Measurements from ENCODE around the gene SBK2. TPM values are rescaled to one million over a fixed set of nuclear protein-coding genes. Genes with fewer than 3 reads are reported as not detected.
"Not testable (repeated sequence)": the region's sequence is repeated elsewhere in the genome, so short reads cannot be mapped to it uniquely, and the experiment has no call there.

SBK2 gene
- total RNA-seq, 1 experiment from 2014 or later, result not detected

- no peaks in the 10 kb centered on the region; the same call in 1 of the 2 replicates for H3K36me3 ChIP-seq (ENCODE audit: control insufficient read depth, insufficient read depth, low read length)
- Mint-ChIP-seq H3K4me3 (ENCODE audit: unreplicated experiment) (peak overlapping the region; percentile 85), H3K27ac (ENCODE audit: unreplicated experiment) (peak overlapping the region; percentile 46), H3K36me3 (ENCODE audit: insufficient read depth, unreplicated experiment) (peaks cover 50% of the 10 kb centered on the region), H3K4me1 (ENCODE audit: low read depth, unreplicated experiment) (peaks cover 20% of the 10 kb centered on the region), H3K27me3 (ENCODE audit: insufficient read depth, unreplicated experiment) (no peaks in the 10 kb centered on the region), H3K9me3 (ENCODE audit: unreplicated experiment) (no peaks in the 10 kb centered on the region)
- peaks cover 19% of the 10 kb centered on the region for H3K4me1 ChIP-seq
- POLR2A ChIA-PET, result no interaction called here
- intact Hi-C loops (cut with micrococcal nuclease; ENCODE audit: unreplicated experiment), result no loop called here
- no peaks in the 10 kb centered on the region for H3K27me3 ChIP-seq (replicated peaks; ENCODE audit: control insufficient read depth, insufficient read depth, low read length)
- TSS peak; percentile 28 for BruUV-seq (replicated peaks)
- TF ChIP-seq CTCF (IDR thresholded peaks at IDR 0.05; ENCODE audit: insufficient read depth in 1 of 2, low read depth in 1 of 2, low read length in 1 of 2, severe bottlenecking in 1 of 2, unreplicated experiment in 1 of 2), result no peak
- no peak for DNase-seq
- peak overlapping the region; percentile 68 for H3K4me3 ChIP-seq (ENCODE audit: low read depth, low read length)
- CTCF ChIA-PET, result no interaction called here
- H3K9me3 ChIP-seq, result no peaks in the 10 kb centered on the region
Observed at GRCh38 chr19:55578761-55579747, 42.1 kb upstream of the SBK2 start.

GRCh38 chr19:55578031-55578760, 41.3 kb upstream of the SBK2 start:
- H3K27ac Mint-ChIP-seq (ENCODE audit: unreplicated experiment), result no peak overlapping the region
- BruUV-seq (replicated peaks), result no TSS peak
- ChIA-PET POLR2A (interaction anchor here (1.2 kb wide), 1 partner anchor 21 kb away, joined by 3 read pairs; the partner anchor contains the start of gene FIZ1), CTCF (no interaction called here)
- no peak overlapping the region for H3K4me3 Mint-ChIP-seq (ENCODE audit: unreplicated experiment)
- no peak for DNase-seq
- no peaks in the 10 kb centered on the region for H3K27me3 ChIP-seq (replicated peaks; ENCODE audit: control insufficient read depth, insufficient read depth, low read length)
- H3K9me3 ChIP-seq, result no peaks in the 10 kb centered on the region
- TF ChIP-seq CTCF (IDR thresholded peaks at IDR 0.05; ENCODE audit: insufficient read depth in 1 of 2, low read depth in 1 of 2, low read length in 1 of 2, severe bottlenecking in 1 of 2, unreplicated experiment in 1 of 2), result no peak
- H3K27me3 Mint-ChIP-seq (ENCODE audit: insufficient read depth, unreplicated experiment), result no peaks in the 10 kb centered on the region
- H3K4me3 ChIP-seq (ENCODE audit: low read depth, low read length), result no peak overlapping the region
- H3K4me1 Mint-ChIP-seq (ENCODE audit: low read depth, unreplicated experiment), result peaks cover 20% of the 10 kb centered on the region
- H3K36me3 Mint-ChIP-seq (ENCODE audit: insufficient read depth, unreplicated experiment), result peaks cover 50% of the 10 kb centered on the region
- intact Hi-C loops (cut with micrococcal nuclease; ENCODE audit: unreplicated experiment), result no loop called here
- H3K36me3 ChIP-seq (ENCODE audit: control insufficient read depth, insufficient read depth, low read length), result no peaks in the 10 kb centered on the region; the same call in 1 of the 2 replicates
- no peaks in the 10 kb centered on the region for H3K9me3 Mint-ChIP-seq (ENCODE audit: unreplicated experiment)
- H3K4me1 ChIP-seq, result peaks cover 19% of the 10 kb centered on the region

DNA sequence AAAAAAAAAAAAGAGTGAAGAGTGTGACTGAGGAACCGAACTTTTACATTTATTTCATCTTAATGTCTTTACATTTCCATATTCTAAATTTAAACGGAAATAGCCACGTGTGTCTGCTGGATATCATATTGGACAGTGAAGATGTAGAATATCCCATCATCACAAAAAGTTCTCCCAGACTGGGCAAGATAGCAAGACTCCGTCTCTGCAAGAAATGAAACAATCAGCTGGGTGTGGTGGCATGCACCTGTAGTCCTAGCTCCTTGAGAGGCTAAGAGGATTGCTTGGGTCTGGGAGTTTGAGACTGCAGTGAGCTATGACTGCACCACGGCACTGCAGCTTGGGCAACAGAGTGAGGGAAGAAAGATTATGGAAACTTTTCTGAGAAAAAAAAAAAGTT, 39.8 kb upstream of the SBK2 start:
- Mint-ChIP-seq H3K27ac (ENCODE audit: unreplicated experiment) (no peak overlapping the region), H3K4me3 (ENCODE audit: unreplicated experiment) (no peak overlapping the region), H3K36me3 (ENCODE audit: insufficient read depth, unreplicated experiment) (peaks cover 46% of the 10 kb centered on the region), H3K4me1 (ENCODE audit: low read depth, unreplicated experiment) (peaks cover 14% of the 10 kb centered on the region), H3K27me3 (ENCODE audit: insufficient read depth, unreplicated experiment) (no peaks in the 10 kb centered on the region), H3K9me3 (ENCODE audit: unreplicated experiment) (no peaks in the 10 kb centered on the region)
- H3K4me3 ChIP-seq (ENCODE audit: low read depth, low read length), result no peak overlapping the region
- H3K9me3 ChIP-seq, result no peaks in the 10 kb centered on the region
- TF ChIP-seq CTCF (IDR thresholded peaks at IDR 0.05; ENCODE audit: insufficient read depth in 1 of 2, low read depth in 1 of 2, low read length in 1 of 2, severe bottlenecking in 1 of 2, unreplicated experiment in 1 of 2), result no peak
- no peak for DNase-seq
- ChIA-PET CTCF (no interaction called here), POLR2A (interaction anchor here (0.5 to 1.2 kb wide), 3 partner anchors 22 to 54 kb away, joined by 3 to 4 read pairs (median 3); partner anchors contain the start of gene FIZ1)
- no TSS peak for BruUV-seq (replicated peaks)
- H3K36me3 ChIP-seq (ENCODE audit: control insufficient read depth, insufficient read depth, low read length), result no peaks in the 10 kb centered on the region; the same call in 1 of the 2 replicates
- intact Hi-C loops (cut with micrococcal nuclease; ENCODE audit: unreplicated experiment), result no loop called here
- no peaks in the 10 kb centered on the region for H3K27me3 ChIP-seq (replicated peaks; ENCODE audit: control insufficient read depth, insufficient read depth, low read length)
- H3K4me1 ChIP-seq, result peaks cover 12% of the 10 kb centered on the region

DNA sequence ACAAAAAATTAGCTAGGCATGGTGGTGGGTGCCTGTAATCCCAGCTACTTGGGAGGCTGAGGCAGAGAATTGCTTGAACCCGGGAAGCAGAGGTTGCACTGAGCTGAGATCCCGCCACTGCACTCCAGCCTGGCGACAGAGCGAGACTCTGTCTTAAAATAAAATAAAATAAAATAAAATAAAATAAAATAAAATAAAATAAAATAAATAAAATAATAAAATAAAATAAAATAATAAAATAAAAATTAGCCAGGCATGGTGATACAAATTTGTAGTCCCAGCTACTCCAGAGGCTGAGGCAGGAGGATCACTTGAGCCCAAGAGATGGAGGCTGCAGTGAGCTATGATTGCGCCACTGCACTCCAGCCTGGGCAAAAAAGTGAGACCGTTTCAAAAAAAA, 37.0 kb upstream of the SBK2 start:
- POLR2A ChIA-PET; H3K27me3 ChIP-seq (replicated peaks; ENCODE audit: control insufficient read depth, insufficient read depth, low read length); H3K4me1 Mint-ChIP-seq (ENCODE audit: low read depth, unreplicated experiment); H3K4me3 ChIP-seq (ENCODE audit: low read depth, low read length); H3K27ac Mint-ChIP-seq (ENCODE audit: unreplicated experiment); CTCF ChIA-PET; BruUV-seq (replicated peaks); H3K27me3 Mint-ChIP-seq (ENCODE audit: insufficient read depth, unreplicated experiment); H3K36me3 ChIP-seq (ENCODE audit: control insufficient read depth, insufficient read depth, low read length); H3K9me3 Mint-ChIP-seq (ENCODE audit: unreplicated experiment); H3K4me1 ChIP-seq; H3K9me3 ChIP-seq; intact Hi-C loops (cut with micrococcal nuclease; ENCODE audit: unreplicated experiment); DNase-seq; H3K4me3 Mint-ChIP-seq (ENCODE audit: unreplicated experiment): not testable (repeated sequence)
- H3K36me3 Mint-ChIP-seq (ENCODE audit: insufficient read depth, unreplicated experiment), result peaks cover 22% of the 10 kb centered on the region
